GM10266 (cell line): ENCODE data around the gene CHRD.

Experiments
- DNase-seq: peaks from one replicate; pipeline ENCODE4 v3.0.0; 2012; ENCODE audit errors: extremely low spot score
- TF ChIP-seq, protein P1 (sequence below): IDR thresholded peaks from 2 replicates; pipeline ENCODE4 v1.5.1; 2012; ENCODE audit warnings: mild to moderate bottlenecking, low read depth; ENCODE audit not compliant: control insufficient read depth, insufficient read depth; ENCODE audit errors: missing control alignments

Gene CHRD

GRCh38 chr3:184366619-184367289 is 13.1 kb upstream of the CHRD start:
- TF ChIP-seq, protein P1, sequence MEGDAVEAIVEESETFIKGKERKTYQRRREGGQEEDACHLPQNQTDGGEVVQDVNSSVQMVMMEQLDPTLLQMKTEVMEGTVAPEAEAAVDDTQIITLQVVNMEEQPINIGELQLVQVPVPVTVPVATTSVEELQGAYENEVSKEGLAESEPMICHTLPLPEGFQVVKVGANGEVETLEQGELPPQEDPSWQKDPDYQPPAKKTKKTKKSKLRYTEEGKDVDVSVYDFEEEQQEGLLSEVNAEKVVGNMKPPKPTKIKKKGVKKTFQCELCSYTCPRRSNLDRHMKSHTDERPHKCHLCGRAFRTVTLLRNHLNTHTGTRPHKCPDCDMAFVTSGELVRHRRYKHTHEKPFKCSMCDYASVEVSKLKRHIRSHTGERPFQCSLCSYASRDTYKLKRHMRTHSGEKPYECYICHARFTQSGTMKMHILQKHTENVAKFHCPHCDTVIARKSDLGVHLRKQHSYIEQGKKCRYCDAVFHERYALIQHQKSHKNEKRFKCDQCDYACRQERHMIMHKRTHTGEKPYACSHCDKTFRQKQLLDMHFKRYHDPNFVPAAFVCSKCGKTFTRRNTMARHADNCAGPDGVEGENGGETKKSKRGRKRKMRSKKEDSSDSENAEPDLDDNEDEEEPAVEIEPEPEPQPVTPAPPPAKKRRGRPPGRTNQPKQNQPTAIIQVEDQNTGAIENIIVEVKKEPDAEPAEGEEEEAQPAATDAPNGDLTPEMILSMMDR: no peak
- DNase-seq: no peak

- no peak for DNase-seq
- TF ChIP-seq, protein P1: no peak
These were observed 11.7 kb upstream of the CHRD start for GRCh38 chr3:184368116-184368515.

GRCh38 chr3:184368586-184369183 is 11.2 kb upstream of the CHRD start:
- no peak for DNase-seq
- TF ChIP-seq, protein P1: no peak

DNA sequence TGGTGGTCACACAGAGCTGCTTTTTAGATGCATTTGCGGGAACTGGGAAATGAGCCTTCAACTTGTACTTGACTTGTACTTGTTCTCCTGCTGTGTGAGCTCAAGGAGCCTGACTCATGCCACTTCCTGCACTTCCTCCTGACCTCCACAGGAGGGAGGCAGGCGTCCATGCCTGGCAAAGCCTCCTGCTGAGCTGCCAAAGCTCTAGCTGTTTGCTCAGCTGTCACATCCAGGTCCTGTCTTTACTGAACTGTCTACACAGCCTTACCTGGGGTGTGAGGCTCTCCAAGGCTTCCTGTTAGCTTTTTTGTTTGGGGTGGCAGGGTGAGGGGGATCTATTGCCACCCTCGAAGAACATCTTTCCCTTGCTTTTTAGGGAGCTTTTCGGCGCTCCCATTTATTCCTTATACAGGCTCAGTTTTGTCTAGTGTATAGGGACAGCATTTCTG is 8.3 kb upstream of the CHRD start:
- TF ChIP-seq, protein P1: peak; percentile 93
- peak; percentile 87 for DNase-seq

GRCh38 chr3:184372296-184372821 is 7.5 kb upstream of the CHRD start:
- TF ChIP-seq, protein P1: no peak
- DNase-seq: no peak

DNA sequence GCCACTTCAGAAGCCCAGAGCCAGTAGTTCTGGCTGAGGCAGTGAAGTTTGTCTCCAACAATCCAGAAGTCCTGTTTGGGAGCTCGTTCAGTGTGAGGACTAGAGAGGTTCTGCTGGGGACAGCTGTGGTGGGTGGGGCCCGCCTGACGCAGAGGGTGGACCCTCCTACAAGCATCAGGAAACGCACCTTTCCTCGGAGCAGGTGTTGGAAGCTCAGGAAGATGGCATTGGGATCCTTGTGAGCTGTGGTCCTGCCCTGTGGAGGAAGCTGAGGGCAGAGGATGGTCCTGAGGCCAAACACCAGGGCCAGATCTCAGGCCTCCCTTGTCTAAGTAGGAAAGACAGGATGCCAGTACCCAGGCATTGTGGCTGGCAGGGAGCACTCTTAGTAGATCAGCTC is 6.9 kb upstream of the CHRD start:
- TF ChIP-seq, protein P1: no peak

GRCh38 chr3:184373422-184373821 is 6.4 kb upstream of the CHRD start:
- no peak for DNase-seq
- TF ChIP-seq, protein P1: no peak

More for the DNA sequence above, 6.9 kb upstream of the CHRD start:
- no peak for DNase-seq
